Sigmoid colon (tissue), 4 donors: ENCODE results near the gene CABP2.

Source experiments
- CTCF ChIP-seq, 4 experiments: fragments of 450-650 bp in 3 of 4; fragments of 200-600 bp in 1 of 4; IDR thresholded peaks; one replicate each; pipeline ENCODE4 v1.5.1; 2016 to 2019; ENCODE audit warnings: antibody characterized with exemption in 4 of 4, mild to moderate bottlenecking in 3 of 4, moderate library complexity in 2 of 4
- EP300 ChIP-seq, 4 donors: sonication (generic); formaldehyde crosslinking; IDR thresholded peaks; one replicate each; pipeline ENCODE4 v1.6.1; 2017; ENCODE audit warnings: antibody characterized with exemption in 4 of 4
- POLR2AphosphoS5 ChIP-seq, 4 donors: sonication (generic); formaldehyde crosslinking; IDR thresholded peaks; one replicate each; pipeline ENCODE4 v1.6.1; 2017; ENCODE audit warnings: antibody characterized with exemption in 4 of 4

GRCh38 chr11:67528376-67528775, 5.1 kb upstream of the CABP2 start:
- TF ChIP-seq EP300 (IDR thresholded peaks at IDR 0.05) (no peak), CTCF (IDR thresholded peaks at IDR 0.05) (no peak), POLR2AphosphoS5 (IDR thresholded peaks at IDR 0.05) (no peak)
